HG03095 (cell line): ENCODE measurements around the gene SOD2.
"Not testable (repeated sequence)": the region's sequence is repeated elsewhere in the genome, so short reads cannot be mapped to it uniquely, and the experiment has no call there.

Experiments used
- ATAC-seq: cut with Tn5 transposase; IDR thresholded peaks from one replicate; pipeline ENCODE4 v1.9.1; 2021; ENCODE audit warnings: moderate library complexity; ENCODE audit not compliant: unreplicated experiment

Gene SOD2

GRCh38 chr6:159684013-159684304 is 9.1 kb downstream of the SOD2 start:
- ATAC-seq = no peak

GRCh38 chr6:159682810-159683209 is 10.2 kb downstream of the SOD2 start:
- ATAC-seq = no peak

GRCh38 chr6:159682295-159682694 is 10.7 kb downstream of the SOD2 start:
- ATAC-seq = no peak

- ATAC-seq = no peak
Measured at GRCh38 chr6:159681191-159681880, 11.7 kb downstream of the SOD2 start.

- ATAC-seq = no peak
Measured at GRCh38 chr6:159680104-159680503, 12.9 kb downstream of the SOD2 start.

- ATAC-seq = no peak
Measured at GRCh38 chr6:159679091-159680077, 13.7 kb downstream of the SOD2 start.

- no peak for ATAC-seq
Measured at GRCh38 chr6:159678574-159678973, 14.5 kb downstream of the SOD2 start.

GRCh38 chr6:159677506-159678165 is 15.4 kb downstream of the SOD2 start:
- no peak for ATAC-seq

GRCh38 chr6:159676890-159677505 is 16.0 kb downstream of the SOD2 start:
- ATAC-seq = no peak

- not testable (repeated sequence) for ATAC-seq
Measured at GRCh38 chr6:159676236-159676635, 16.8 kb downstream of the SOD2 start.

- ATAC-seq = no peak
Measured at GRCh38 chr6:159665868-159666635, 27.0 kb downstream of the SOD2 start.

GRCh38 chr6:159663368-159663889 is 29.6 kb downstream of the SOD2 start:
- ATAC-seq = not testable (repeated sequence)

GRCh38 chr6:159661977-159662376 is 31.1 kb downstream of the SOD2 start:
- ATAC-seq = not testable (repeated sequence)

GRCh38 chr6:159655409-159655988 is 37.5 kb downstream of the SOD2 start:
- ATAC-seq = no peak

GRCh38 chr6:159654483-159655098 is 38.5 kb downstream of the SOD2 start:
- ATAC-seq = no peak

GRCh38 chr6:159650314-159650713 is 42.7 kb downstream of the SOD2 start:
- no peak for ATAC-seq

GRCh38 chr6:159649441-159649840 is 43.6 kb downstream of the SOD2 start:
- no peak for ATAC-seq

GRCh38 chr6:159646733-159647132 is 46.3 kb downstream of the SOD2 start:
- ATAC-seq = peak; percentile 94

GRCh38 chr6:159646116-159646515 is 46.9 kb downstream of the SOD2 start:
- ATAC-seq = no peak
